Natural killer cell treated with Interleukin-12 subunit alpha and Interleukin-12 subunit beta and Interleukin-15 and Interleukin-18, amount 100 ng/mL, for 72 hours (primary cell): ENCODE data around the gene COX17. TPM values are rescaled to one million over a fixed set of nuclear protein-coding genes. Genes with fewer than 3 reads are reported as not detected.
A peak's percentile ranks its signal among the peaks of the same experiment; 100 is the strongest.

Source experiments
- ATAC-seq, 2 donors: fragments of 150-1000 bp; cut with Tn5 transposase in 1 of 2; sonication (Bioruptor Pico), chemical (Tn5 transposase) in 1 of 2; 2 replicates each; pipeline ENCODE4 v1.10.0; 2021
- DNase-seq: peaks from one replicate; pipeline ENCODE4 v3.0.0; 2022; ENCODE audit warnings: low spot score
- H3K27ac Mint-ChIP-seq, 2 donors: 1 replicate in 1 of 2; 2 replicates in 1 of 2; pipeline ENCODE4 v1.8.0; 2022; ENCODE audit warnings: mixed read lengths in 2 of 2, mild to moderate bottlenecking in 1 of 2, moderate library complexity in 1 of 2
- H3K27me3 Mint-ChIP-seq, 2 donors: 1 replicate in 1 of 2; 2 replicates in 1 of 2; pipeline ENCODE4 v1.8.0; 2022; ENCODE audit warnings: mixed read lengths in 2 of 2
- H3K36me3 Mint-ChIP-seq: one replicate; pipeline ENCODE4 v1.8.0; 2022; ENCODE audit warnings: mixed read lengths
- H3K4me1 Mint-ChIP-seq, 2 donors: 1 replicate in 1 of 2; 2 replicates in 1 of 2; pipeline ENCODE4 v1.8.0; 2022; ENCODE audit warnings: low read depth in 2 of 2, mixed read lengths in 2 of 2, mild to moderate bottlenecking in 1 of 2
- H3K4me3 Mint-ChIP-seq: one replicate; pipeline ENCODE4 v1.8.0; 2022; ENCODE audit warnings: mixed read lengths
- H3K9me3 Mint-ChIP-seq: 2 replicates; pipeline ENCODE4 v1.8.0; 2022; ENCODE audit warnings: mixed read lengths
- total RNA-seq, 2 donors: library from RNA; stranded (reverse); gene quantifications; one replicate each; pipeline ENCODE4 v1.2.3, GENCODE V29; 2022

Gene COX17
- total RNA-seq, 2 donors from 2014 or later, result 98.7 to 99.9 TPM

- H3K4me1 Mint-ChIP-seq, result peaks cover 14 to 17% of the 10 kb centered on the region in 2 donors
- H3K27ac Mint-ChIP-seq, result peak overlapping the region; percentile 38 to 88
- no peaks in the 10 kb centered on the region for H3K27me3 Mint-ChIP-seq
- H3K36me3 Mint-ChIP-seq, result peaks cover 5% of the 10 kb centered on the region
- peak in 1 of 2 donors; percentile 37 for ATAC-seq
- peak overlapping the region; percentile 11 for H3K4me3 Mint-ChIP-seq
- DNase-seq, result no peak
- no peaks in the 10 kb centered on the region for H3K9me3 Mint-ChIP-seq
These were observed 12.8 kb downstream of the COX17 start for GRCh38 chr3:119664370-119664769.

GRCh38 chr3:119663885-119664284 lies 13.3 kb downstream of the COX17 start:
- Mint-ChIP-seq H3K9me3 (no peaks in the 10 kb centered on the region), H3K4me1 (peaks cover 14 to 17% of the 10 kb centered on the region in 2 donors), H3K27ac (peak overlapping the region; percentile 38 to 88), H3K4me3 (no peak overlapping the region), H3K27me3 (no peaks in the 10 kb centered on the region), H3K36me3 (peaks cover 5% of the 10 kb centered on the region)
- no peak for ATAC-seq
- no peak for DNase-seq

- no peak for DNase-seq
- H3K4me3 Mint-ChIP-seq, result no peak overlapping the region
- no peaks in the 10 kb centered on the region for H3K27me3 Mint-ChIP-seq
- peaks cover 5% of the 10 kb centered on the region for H3K36me3 Mint-ChIP-seq
- no peaks in the 10 kb centered on the region for H3K9me3 Mint-ChIP-seq
- no peak for ATAC-seq
- H3K27ac Mint-ChIP-seq, result peak overlapping the region in 1 of 2 donors; percentile 47
- peaks cover 14 to 17% of the 10 kb centered on the region in 2 donors for H3K4me1 Mint-ChIP-seq
These were observed 14.4 kb downstream of the COX17 start for GRCh38 chr3:119662604-119663373.

GRCh38 chr3:119660474-119661440 lies 16.4 kb downstream of the COX17 start, which contains the start of gene POPDC2:
TSS of gene POPDC2 (minus strand) at chr3:119660589. CDS start at chr3:119660423, 166 bp downstream.
- H3K27ac Mint-ChIP-seq, result peak within 1 kb of the TSS in 1 of 2 donors; percentile 47

GRCh38 chr3:119659606-119660291 lies 17.5 kb downstream of the COX17 start:
- ATAC-seq (no peak), DNase-seq (no peak)
- Mint-ChIP-seq H3K4me1 (peaks cover 10 to 14% of the 10 kb centered on the region in 2 donors), H3K9me3 (no peaks in the 10 kb centered on the region), H3K4me3 (no peak overlapping the region), H3K36me3 (no peaks in the 10 kb centered on the region), H3K27me3 (no peaks in the 10 kb centered on the region), H3K27ac (no peak overlapping the region)

More at GRCh38 chr3:119660474-119661440, 16.4 kb downstream of the COX17 start, which contains the start of gene POPDC2:
- peaks cover 14 to 17% of the 10 kb centered on the region in 2 donors for H3K4me1 Mint-ChIP-seq
- H3K36me3 Mint-ChIP-seq, result no peaks in the 10 kb centered on the region
- H3K27me3 Mint-ChIP-seq, result no peaks in the 10 kb centered on the region
- no peak within 1 kb of the TSS for H3K4me3 Mint-ChIP-seq
- no peaks in the 10 kb centered on the region for H3K9me3 Mint-ChIP-seq
- DNase-seq (no peak), ATAC-seq (no peak)

- no peak for ATAC-seq
- H3K27ac Mint-ChIP-seq, result no peak overlapping the region
- H3K27me3 Mint-ChIP-seq, result no peaks in the 10 kb centered on the region
- H3K36me3 Mint-ChIP-seq, result no peaks in the 10 kb centered on the region
- H3K4me1 Mint-ChIP-seq, result peaks cover 3 to 8% of the 10 kb centered on the region in 2 donors
- no peak for DNase-seq
- H3K4me3 Mint-ChIP-seq, result no peak overlapping the region
- no peaks in the 10 kb centered on the region for H3K9me3 Mint-ChIP-seq
These were observed 18.2 kb downstream of the COX17 start for GRCh38 chr3:119658994-119659393.

- Mint-ChIP-seq H3K36me3 (no peaks in the 10 kb centered on the region), H3K27me3 (no peaks in the 10 kb centered on the region), H3K4me3 (no peak overlapping the region), H3K27ac (no peak overlapping the region), H3K9me3 (no peaks in the 10 kb centered on the region), H3K4me1 (peaks cover 3 to 4% of the 10 kb centered on the region in 2 donors)
- no peak for ATAC-seq
- no peak for DNase-seq
These were observed 19.1 kb downstream of the COX17 start for GRCh38 chr3:119657887-119658702.

- H3K27ac Mint-ChIP-seq, result no peak overlapping the region
- no peaks in the 10 kb centered on the region for H3K27me3 Mint-ChIP-seq
- no peaks in the 10 kb centered on the region for H3K36me3 Mint-ChIP-seq
- H3K4me3 Mint-ChIP-seq, result no peak overlapping the region
- DNase-seq (no peak), ATAC-seq (no peak)
- H3K4me1 Mint-ChIP-seq, result no peaks in the 10 kb centered on the region
- H3K9me3 Mint-ChIP-seq, result no peaks in the 10 kb centered on the region
These were observed 23.3 kb downstream of the COX17 start for GRCh38 chr3:119653876-119654275.

GRCh38 chr3:119652306-119653033 lies 24.7 kb downstream of the COX17 start:
- Mint-ChIP-seq H3K4me3 (no peak overlapping the region), H3K9me3 (no peaks in the 10 kb centered on the region), H3K36me3 (no peaks in the 10 kb centered on the region), H3K4me1 (no peaks in the 10 kb centered on the region), H3K27ac (no peak overlapping the region), H3K27me3 (no peaks in the 10 kb centered on the region)
- ATAC-seq (no peak), DNase-seq (no peak)

GRCh38 chr3:119649761-119650160 lies 27.4 kb downstream of the COX17 start:
- no peak for DNase-seq
- no peak for ATAC-seq
- Mint-ChIP-seq H3K4me1 (no peaks in the 10 kb centered on the region), H3K27ac (no peak overlapping the region), H3K9me3 (no peaks in the 10 kb centered on the region), H3K27me3 (no peaks in the 10 kb centered on the region), H3K36me3 (no peaks in the 10 kb centered on the region), H3K4me3 (no peak overlapping the region)

GRCh38 chr3:119647843-119648575 lies 29.2 kb downstream of the COX17 start:
- H3K4me1 Mint-ChIP-seq, result no peaks in the 10 kb centered on the region
- DNase-seq (no peak), ATAC-seq (no peak)
- no peak overlapping the region for H3K4me3 Mint-ChIP-seq
- no peaks in the 10 kb centered on the region for H3K36me3 Mint-ChIP-seq
- no peaks in the 10 kb centered on the region for H3K27me3 Mint-ChIP-seq
- H3K27ac Mint-ChIP-seq, result no peak overlapping the region
- no peaks in the 10 kb centered on the region for H3K9me3 Mint-ChIP-seq

GRCh38 chr3:119647171-119647570 lies 30.0 kb downstream of the COX17 start:
- Mint-ChIP-seq H3K27ac (no peak overlapping the region), H3K27me3 (no peaks in the 10 kb centered on the region), H3K4me3 (no peak overlapping the region), H3K9me3 (no peaks in the 10 kb centered on the region), H3K4me1 (no peaks in the 10 kb centered on the region), H3K36me3 (no peaks in the 10 kb centered on the region)
- ATAC-seq (no peak), DNase-seq (no peak)
